Thymus (tissue), 11 donors: ENCODE data around the gene IGFBP7. TPM values are rescaled to one million over a fixed set of nuclear protein-coding genes. Genes with fewer than 3 reads are reported as not detected.

ENCODE experiments used
- DNase-seq, 9 donors: peaks; one replicate each; pipeline ENCODE4 v3.0.0-alpha.2; 2013; ENCODE audit warnings: low spot score in 9 of 9, low read depth in 6 of 9, missing footprints in 1 of 9
- H3K27ac ChIP-seq, 2 donors: one replicate each; pipeline ENCODE4 v1.5.1; 2013; ENCODE audit warnings: control low read depth in 1 of 2, low read depth in 1 of 2, low read length in 1 of 2, mild to moderate bottlenecking in 1 of 2, moderate library complexity in 1 of 2
- H3K27me3 ChIP-seq, 2 donors: one replicate each; pipeline ENCODE4 v1.5.1; 2013; ENCODE audit warnings: low read length in 1 of 2; ENCODE audit not compliant: control insufficient read depth in 2 of 2, insufficient read depth in 1 of 2
- H3K36me3 ChIP-seq, 2 donors: one replicate each; pipeline ENCODE4 v1.5.1; 2013; ENCODE audit warnings: low read length in 1 of 2, mild to moderate bottlenecking in 1 of 2, moderate library complexity in 1 of 2; ENCODE audit not compliant: control insufficient read depth in 2 of 2, insufficient read depth in 2 of 2
- H3K4me1 ChIP-seq, 2 donors: one replicate each; pipeline ENCODE4 v1.5.1; 2013; ENCODE audit warnings: low read length in 2 of 2; ENCODE audit not compliant: control insufficient read depth in 2 of 2, insufficient read depth in 2 of 2
- H3K4me3 ChIP-seq, 2 donors: one replicate each; pipeline ENCODE4 v1.5.1; 2013; ENCODE audit warnings: low read length in 2 of 2, control low read depth in 1 of 2, mild to moderate bottlenecking in 1 of 2
- H3K9me3 ChIP-seq, 2 donors: one replicate each; pipeline ENCODE4 v1.5.1; 2013; ENCODE audit warnings: low read length in 1 of 2, mild to moderate bottlenecking in 1 of 2; ENCODE audit not compliant: control insufficient read depth in 2 of 2, insufficient read depth in 1 of 2
- WGBS: extraction: QIAGEN DNeasy Blood & Tissue Kit; methylation state at CpG from one replicate; pipeline ENCODE4 v1.1.7; 2013; 5-methylcytosine and 5-hydroxymethylcytosine counted together
- polyA plus RNA-seq: library from polyadenylated mRNA; stranded (reverse); fragments of 200-250 nt; gene quantifications from one replicate; pipeline ENCODE4 v1.2.3, GENCODE V29; 2013
- total RNA-seq: library from RNA; stranded (reverse); fragments of 120-200 nt; gene quantifications from one replicate; pipeline ENCODE4 v1.2.4, GENCODE V29; 2013
- donor health status: healthy.

The IGFBP7 gene
- total and polyA plus RNA-seq, 2 donors = 54.1 to 301 TPM

DNA sequence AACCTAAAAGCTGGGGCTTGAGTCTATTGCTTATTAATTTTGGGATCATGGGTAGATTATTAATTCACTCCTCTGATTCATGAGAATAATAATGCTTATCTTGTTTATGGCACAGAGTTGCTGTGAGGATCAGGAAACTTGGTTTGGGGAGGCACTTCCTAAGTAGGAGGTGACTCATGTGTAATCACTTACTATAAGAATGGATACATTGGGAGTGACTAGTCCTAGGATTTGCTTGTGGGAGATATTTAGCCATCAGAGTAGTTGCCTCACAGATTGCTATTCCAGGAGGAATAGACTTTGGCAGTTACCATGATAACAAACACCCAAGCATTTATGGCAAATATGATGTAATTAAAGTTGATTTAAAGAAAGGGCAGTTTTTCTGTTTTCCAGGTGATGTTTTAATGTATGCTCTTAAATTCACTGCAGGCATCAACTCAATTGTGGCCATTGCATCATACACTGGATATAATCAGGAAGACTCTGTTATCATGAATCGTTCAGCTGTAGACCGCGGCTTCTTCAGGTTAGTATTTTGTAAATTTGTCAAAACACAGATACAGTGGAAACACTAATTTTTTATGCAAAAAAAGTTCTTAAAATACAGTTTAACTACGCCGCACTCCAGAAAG is 89.6 kb downstream of the IGFBP7 start:
- H3K36me3 ChIP-seq = peaks cover 46 to 90% of the 10 kb centered on the region in 2 donors
- 78% methylated on average over 5 of the region's 5 CpGs for WGBS

DNA sequence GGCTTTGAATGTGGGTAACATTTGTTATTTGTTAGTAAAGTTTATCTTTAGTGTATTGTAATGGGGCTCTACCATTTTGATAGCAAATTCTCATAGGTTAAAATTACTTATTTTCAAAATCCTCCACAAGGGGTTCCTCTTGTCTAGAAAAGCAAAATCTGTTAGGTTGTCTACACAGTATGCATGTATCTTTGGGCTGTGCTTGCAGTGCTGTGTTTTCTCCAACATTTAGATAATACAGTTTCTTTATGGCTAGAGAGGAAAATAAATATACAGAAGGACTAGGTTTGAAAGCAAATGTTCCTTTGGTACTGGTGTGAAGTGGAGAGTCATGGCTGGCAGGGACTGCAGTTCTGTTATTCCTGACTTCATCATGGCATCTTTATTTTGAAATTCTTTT is 91.2 kb downstream of the IGFBP7 start:
- no peaks in the 10 kb centered on the region for H3K27me3 ChIP-seq
- H3K27ac ChIP-seq = no peak overlapping the region
- DNase-seq = no peak
- H3K4me1 ChIP-seq = no peaks in the 10 kb centered on the region
- H3K9me3 ChIP-seq = no peaks in the 10 kb centered on the region
- H3K4me3 ChIP-seq = no peak overlapping the region
- peaks cover 45 to 88% of the 10 kb centered on the region in 2 donors for H3K36me3 ChIP-seq

More for the DNA sequence above, 89.6 kb downstream of the IGFBP7 start:
- Histone ChIP-seq H3K9me3 (no peaks in the 10 kb centered on the region), H3K27ac (no peak overlapping the region), H3K4me1 (no peaks in the 10 kb centered on the region), H3K27me3 (no peaks in the 10 kb centered on the region), H3K4me3 (no peak overlapping the region)
- no peak for DNase-seq

DNA sequence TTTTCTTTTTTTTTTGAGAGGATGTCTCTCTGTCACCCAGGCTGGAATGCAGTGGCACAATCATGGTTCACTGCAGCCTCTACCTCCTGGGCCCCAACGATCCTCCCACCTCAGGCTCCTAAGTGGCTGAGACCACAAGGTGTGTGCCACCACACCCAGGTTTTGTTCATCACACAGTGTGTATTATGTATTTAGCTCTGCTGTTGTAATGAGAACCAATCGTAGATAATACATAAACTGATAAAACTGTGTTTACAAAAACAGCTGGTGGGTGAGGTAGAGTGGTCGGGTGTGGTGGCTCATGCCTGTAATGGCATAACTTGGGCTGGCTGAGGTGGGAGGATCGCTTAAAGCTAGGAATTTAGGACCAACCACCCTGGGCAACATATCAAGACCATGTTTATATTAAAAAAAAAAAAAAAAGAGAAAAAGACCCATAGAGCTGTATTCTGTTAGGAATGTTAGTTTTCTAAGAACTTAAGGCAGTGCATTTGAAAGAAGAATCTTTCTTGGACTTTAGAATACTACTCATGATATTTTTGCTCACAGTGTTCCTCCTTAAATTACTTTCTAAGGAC is 96.6 kb downstream of the IGFBP7 start:
- Histone ChIP-seq H3K27me3 (no peaks in the 10 kb centered on the region), H3K4me1 (no peaks in the 10 kb centered on the region), H3K4me3 (no peak overlapping the region), H3K9me3 (no peaks in the 10 kb centered on the region), H3K27ac (no peak overlapping the region), H3K36me3 (peaks cover 46 to 83% of the 10 kb centered on the region in 2 donors)
- DNase-seq = no peak
- 95% methylated on average over 4 of the region's 4 CpGs for WGBS

DNA sequence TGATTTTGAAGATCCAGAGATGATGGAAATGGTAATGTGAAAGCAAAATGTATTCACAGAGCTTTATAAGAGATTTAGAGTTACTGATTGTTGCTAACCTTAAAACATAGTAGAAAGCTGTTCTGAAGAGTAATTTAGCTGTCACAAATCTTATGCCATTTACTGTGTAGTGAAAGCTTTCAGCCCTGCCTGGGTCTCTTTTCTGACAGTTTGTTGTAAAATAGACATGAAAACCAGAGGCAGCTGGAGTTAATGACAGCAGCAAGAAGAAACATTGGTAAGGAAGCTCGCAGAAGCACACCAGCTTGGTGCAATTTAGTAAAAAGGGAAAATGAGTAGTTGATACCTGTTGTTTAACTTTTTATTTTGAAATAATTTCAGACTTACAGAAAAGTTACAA is 110.4 kb downstream of the IGFBP7 start:
- Histone ChIP-seq H3K27me3 (no peaks in the 10 kb centered on the region), H3K9me3 (no peaks in the 10 kb centered on the region), H3K27ac (no peak overlapping the region), H3K4me1 (no peaks in the 10 kb centered on the region), H3K4me3 (no peak overlapping the region), H3K36me3 (peaks cover 40 to 85% of the 10 kb centered on the region in 2 donors)
- 100% methylated on average over 1 of the region's 1 CpG for WGBS
- no peak for DNase-seq

DNA sequence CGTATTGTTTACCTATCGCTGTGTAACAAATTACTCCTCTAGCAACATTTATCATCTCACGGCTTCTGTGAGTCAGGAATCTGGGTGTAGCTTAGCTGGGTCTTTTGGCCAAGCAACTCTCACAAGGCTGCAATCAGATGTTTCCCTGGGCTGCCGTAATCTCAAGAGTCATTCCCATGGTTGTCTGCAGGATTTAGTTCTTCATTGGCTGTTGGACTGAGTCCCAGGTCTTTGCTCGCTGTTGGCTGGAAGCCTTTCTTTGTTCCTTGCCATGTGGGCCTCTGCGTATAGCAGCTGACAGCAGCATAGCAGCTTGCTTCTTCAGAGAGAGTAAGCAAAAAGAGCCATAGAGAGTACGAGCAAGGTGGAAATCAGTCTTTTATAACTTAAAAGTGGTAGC is 114.7 kb downstream of the IGFBP7 start:
- no peak overlapping the region for H3K4me3 ChIP-seq
- no peaks in the 10 kb centered on the region for H3K4me1 ChIP-seq
- H3K27ac ChIP-seq = no peak overlapping the region
- peaks cover 16 to 81% of the 10 kb centered on the region in 2 donors for H3K36me3 ChIP-seq
- H3K27me3 ChIP-seq = no peaks in the 10 kb centered on the region
- H3K9me3 ChIP-seq = no peaks in the 10 kb centered on the region
- 97% methylated on average over 7 of the region's 7 CpGs for WGBS
- DNase-seq = peak in 1 of 9 donors; percentile 1

DNA sequence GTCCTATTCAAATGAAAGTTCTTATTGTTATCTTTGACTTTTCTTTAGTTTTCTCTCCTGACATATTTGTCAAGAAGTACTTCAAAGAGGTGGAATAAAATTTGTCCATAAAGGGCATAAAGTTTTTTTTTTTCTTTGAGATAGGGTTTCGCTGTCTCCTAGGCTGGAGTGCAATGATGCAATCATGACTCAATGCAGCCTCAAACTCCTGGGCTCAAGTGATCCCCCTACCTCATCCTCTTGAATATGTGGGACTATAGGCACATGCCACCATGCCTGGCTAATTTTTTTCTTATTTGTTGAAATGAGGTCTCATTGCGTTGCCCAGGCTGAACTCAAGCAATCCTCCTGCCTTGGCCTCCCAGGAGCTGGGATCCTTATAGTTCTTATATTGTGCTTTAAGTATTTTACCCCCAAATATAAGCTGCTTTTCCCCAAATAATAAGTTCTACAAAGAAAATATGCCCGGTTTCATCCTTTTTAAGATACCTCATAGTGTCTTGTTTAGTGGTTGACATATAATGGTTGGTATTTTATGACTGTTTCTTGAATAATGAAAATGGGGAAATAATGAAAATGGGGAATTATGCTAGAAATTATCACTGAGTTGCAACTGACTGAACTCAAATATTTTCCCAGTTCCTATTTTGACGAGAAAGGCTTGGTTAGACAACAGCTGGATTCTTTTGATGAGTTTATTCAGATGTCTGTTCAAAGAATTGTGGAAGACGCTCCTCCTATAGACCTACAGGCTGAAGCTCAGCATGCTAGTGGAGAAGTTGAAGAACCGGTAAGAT is 119.9 kb downstream of the IGFBP7 start:
- no peaks in the 10 kb centered on the region for H3K9me3 ChIP-seq
- WGBS = 96% methylated on average over 6 of the region's 6 CpGs
- DNase-seq = no peak
- no peak overlapping the region for H3K4me3 ChIP-seq
- H3K36me3 ChIP-seq = peaks cover 16 to 77% of the 10 kb centered on the region in 2 donors
- H3K27me3 ChIP-seq = no peaks in the 10 kb centered on the region
- H3K27ac ChIP-seq = no peak overlapping the region
- no peaks in the 10 kb centered on the region for H3K4me1 ChIP-seq

DNA sequence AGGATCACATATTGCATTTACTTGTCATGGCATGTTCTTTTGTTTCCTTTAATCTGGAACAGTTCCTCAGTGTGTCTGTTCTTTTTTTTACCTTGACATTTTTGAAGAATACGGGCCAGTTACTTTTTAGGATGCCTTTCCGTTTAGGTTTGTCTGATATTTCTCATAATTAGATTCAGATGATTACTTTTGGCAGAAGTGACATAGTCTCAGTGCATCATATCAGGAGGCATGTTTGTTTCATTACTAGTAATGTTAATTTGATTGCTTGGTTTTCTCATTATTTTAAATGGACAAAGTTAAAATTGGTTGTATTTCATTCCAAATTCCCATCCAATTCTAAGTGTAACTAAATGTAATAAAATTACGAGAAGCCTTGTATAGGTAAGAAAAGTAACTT is 123.2 kb downstream of the IGFBP7 start:
- Histone ChIP-seq H3K4me1 (peaks cover 0 to 3% of the 10 kb centered on the region in 2 donors), H3K36me3 (peaks cover 25 to 50% of the 10 kb centered on the region in 2 donors), H3K4me3 (no peak overlapping the region), H3K27me3 (no peaks in the 10 kb centered on the region), H3K27ac (no peak overlapping the region), H3K9me3 (no peaks in the 10 kb centered on the region)
- 94% methylated on average over 3 of the region's 3 CpGs for WGBS
- no peak for DNase-seq

DNA sequence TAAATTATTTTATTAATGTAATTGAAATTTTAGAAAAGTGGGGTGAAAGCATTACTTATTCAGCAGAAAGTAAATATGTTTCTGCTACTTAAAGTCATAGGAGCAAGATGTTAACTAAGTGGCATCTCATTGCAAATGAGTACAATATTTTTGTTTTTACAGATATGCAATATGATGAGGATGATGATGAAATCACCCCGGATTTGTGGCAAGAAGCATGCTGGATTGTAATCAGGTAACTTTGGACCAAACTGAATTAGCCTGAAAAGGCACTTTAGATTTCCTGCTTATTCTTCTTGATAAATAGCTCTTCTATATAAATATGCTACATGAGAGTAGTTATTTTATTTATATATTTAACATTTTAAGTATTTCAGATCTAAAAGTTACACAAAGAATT is 124.0 kb downstream of the IGFBP7 start:
- Histone ChIP-seq H3K4me1 (peaks cover 0 to 5% of the 10 kb centered on the region in 2 donors), H3K27ac (no peak overlapping the region), H3K36me3 (peaks cover 25 to 54% of the 10 kb centered on the region in 2 donors), H3K4me3 (no peak overlapping the region), H3K27me3 (no peaks in the 10 kb centered on the region), H3K9me3 (no peaks in the 10 kb centered on the region)
- 94% methylated on average over 1 of the region's 1 CpG for WGBS
- no peak for DNase-seq

DNA sequence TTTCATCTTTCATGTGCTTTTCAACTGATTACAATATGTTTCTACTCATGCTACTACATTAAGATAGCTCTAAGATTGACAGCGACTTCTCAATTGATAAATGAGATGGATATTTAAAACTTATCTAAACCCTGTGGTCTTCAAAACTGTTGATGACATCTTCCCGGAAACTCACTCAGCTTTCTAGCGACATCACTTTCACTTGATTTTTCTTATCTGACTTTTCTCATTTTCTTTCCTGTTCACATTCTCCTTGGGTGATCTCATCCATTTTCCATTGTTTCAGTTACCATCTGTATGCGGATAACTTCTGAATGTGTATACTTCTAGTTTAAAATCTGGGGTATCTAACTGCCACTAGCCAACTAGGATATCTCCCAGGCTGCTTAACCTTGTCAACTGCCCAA is 128.4 kb downstream of the IGFBP7 start:
- DNase-seq = no peak
- H3K4me3 ChIP-seq = no peak overlapping the region
- WGBS = 98% methylated on average over 4 of the region's 4 CpGs
- no peak overlapping the region for H3K27ac ChIP-seq
- H3K9me3 ChIP-seq = no peaks in the 10 kb centered on the region
- H3K27me3 ChIP-seq = no peaks in the 10 kb centered on the region
- H3K4me1 ChIP-seq = peaks cover 12 to 18% of the 10 kb centered on the region in 2 donors
- peaks cover 16 to 19% of the 10 kb centered on the region in 2 donors for H3K36me3 ChIP-seq
